ENCODE data around the gene ALDH5A1.

Gene ALDH5A1

DNA sequence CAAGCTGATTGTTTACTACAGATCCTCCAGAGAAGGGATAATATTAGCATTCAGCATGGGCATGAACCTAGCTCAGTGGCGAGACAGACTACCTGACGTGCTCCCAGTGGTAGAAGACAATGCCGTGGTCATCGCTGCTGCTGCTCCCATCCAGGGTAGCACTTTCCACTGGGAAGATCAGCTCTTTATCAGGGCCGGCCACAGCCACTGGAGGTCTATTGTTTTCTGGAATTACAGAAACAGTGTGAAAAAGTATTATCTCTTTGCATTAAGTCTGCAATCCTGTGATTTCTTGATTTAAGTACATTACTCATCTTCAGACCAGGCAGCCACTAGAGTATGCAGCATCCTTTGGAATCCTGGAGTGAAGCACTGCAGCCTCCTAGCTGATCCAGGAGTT is 75.0 kb downstream of the ALDH5A1 start:
- H3K9me3 ChIP-seq (ENCODE audit: insufficient read depth, low read depth, low read length), result no peaks in the 10 kb centered on the region
- H3K4me1 ChIP-seq (ENCODE audit: insufficient read depth, low read length, poor library complexity, severe bottlenecking), result no peaks in the 10 kb centered on the region
- H4K20me1 ChIP-seq (ENCODE audit: insufficient read depth, low read length, poor library complexity, severe bottlenecking), result no peaks in the 10 kb centered on the region
- H3K36me3 ChIP-seq (ENCODE audit: insufficient read depth, low read length), result no peaks in the 10 kb centered on the region
- H3F3A ChIP-seq (ENCODE audit: low read depth), result no peaks in the 10 kb centered on the region
- H3K27me3 ChIP-seq (ENCODE audit: insufficient read depth, low read length, poor library complexity, severe bottlenecking), result no peaks in the 10 kb centered on the region
- no peak overlapping the region for H2AFZ ChIP-seq (ENCODE audit: low read length)
- no peak overlapping the region for H3K9ac ChIP-seq (ENCODE audit: low read depth, low read length, poor library complexity, severe bottlenecking)
- TF ChIP-seq, protein P1, sequence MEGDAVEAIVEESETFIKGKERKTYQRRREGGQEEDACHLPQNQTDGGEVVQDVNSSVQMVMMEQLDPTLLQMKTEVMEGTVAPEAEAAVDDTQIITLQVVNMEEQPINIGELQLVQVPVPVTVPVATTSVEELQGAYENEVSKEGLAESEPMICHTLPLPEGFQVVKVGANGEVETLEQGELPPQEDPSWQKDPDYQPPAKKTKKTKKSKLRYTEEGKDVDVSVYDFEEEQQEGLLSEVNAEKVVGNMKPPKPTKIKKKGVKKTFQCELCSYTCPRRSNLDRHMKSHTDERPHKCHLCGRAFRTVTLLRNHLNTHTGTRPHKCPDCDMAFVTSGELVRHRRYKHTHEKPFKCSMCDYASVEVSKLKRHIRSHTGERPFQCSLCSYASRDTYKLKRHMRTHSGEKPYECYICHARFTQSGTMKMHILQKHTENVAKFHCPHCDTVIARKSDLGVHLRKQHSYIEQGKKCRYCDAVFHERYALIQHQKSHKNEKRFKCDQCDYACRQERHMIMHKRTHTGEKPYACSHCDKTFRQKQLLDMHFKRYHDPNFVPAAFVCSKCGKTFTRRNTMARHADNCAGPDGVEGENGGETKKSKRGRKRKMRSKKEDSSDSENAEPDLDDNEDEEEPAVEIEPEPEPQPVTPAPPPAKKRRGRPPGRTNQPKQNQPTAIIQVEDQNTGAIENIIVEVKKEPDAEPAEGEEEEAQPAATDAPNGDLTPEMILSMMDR (conservative IDR thresholded peaks at IDR 0.05; ENCODE audit: low read length), result no peak
- no peak for TF ChIP-seq EZH2phosphoT487 (IDR thresholded peaks at IDR 0.05; ENCODE audit: borderline replicate concordance)
- H3K4me2 ChIP-seq (ENCODE audit: low read depth, low read length, poor library complexity, severe bottlenecking), result no peak overlapping the region
- no peaks in the 10 kb centered on the region for H3K9me2 ChIP-seq (replicated peaks; ENCODE audit: low read depth, low read length)
- H3K79me2 ChIP-seq (ENCODE audit: insufficient read depth, low read length), result no peaks in the 10 kb centered on the region
- no peak overlapping the region for H3K4me3 ChIP-seq (ENCODE audit: low read length, poor library complexity, severe bottlenecking)

DNA sequence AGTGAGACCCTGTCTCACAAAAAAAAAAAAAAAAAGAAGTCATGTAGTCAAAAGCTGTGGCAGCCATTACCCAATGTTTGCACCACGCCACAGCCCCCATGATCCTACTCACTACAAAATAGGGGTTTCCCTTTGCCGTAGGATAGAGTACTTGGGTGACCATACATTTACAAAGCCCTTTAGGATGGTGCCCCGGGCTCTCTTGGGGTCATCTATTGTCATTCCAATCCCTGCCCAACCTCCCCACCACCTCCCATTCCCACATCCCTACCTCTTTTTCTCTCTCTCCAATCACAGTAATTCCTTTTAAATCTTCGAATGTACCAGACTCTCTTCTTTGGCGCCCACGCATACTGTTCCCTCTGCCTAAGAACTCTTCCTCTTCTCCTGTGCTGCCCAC is 76.6 kb downstream of the ALDH5A1 start:
- Histone ChIP-seq H3K9ac (ENCODE audit: low read depth, low read length, poor library complexity, severe bottlenecking) (no peak overlapping the region), H3K4me2 (ENCODE audit: low read depth, low read length, poor library complexity, severe bottlenecking) (no peak overlapping the region), H3K36me3 (ENCODE audit: insufficient read depth, low read length) (no peaks in the 10 kb centered on the region), H3K79me2 (ENCODE audit: insufficient read depth, low read length) (no peaks in the 10 kb centered on the region), H2AFZ (ENCODE audit: low read length) (no peak overlapping the region), H3K9me3 (ENCODE audit: insufficient read depth, low read depth, low read length) (no peaks in the 10 kb centered on the region), H4K20me1 (ENCODE audit: insufficient read depth, low read length, poor library complexity, severe bottlenecking) (no peaks in the 10 kb centered on the region), H3K4me3 (ENCODE audit: low read length, poor library complexity, severe bottlenecking) (no peak overlapping the region), H3K9me2 (replicated peaks; ENCODE audit: low read depth, low read length) (no peaks in the 10 kb centered on the region), H3K4me1 (ENCODE audit: insufficient read depth, low read length, poor library complexity, severe bottlenecking) (no peaks in the 10 kb centered on the region), H3K27me3 (ENCODE audit: insufficient read depth, low read length, poor library complexity, severe bottlenecking) (no peaks in the 10 kb centered on the region), H3F3A (ENCODE audit: low read depth) (no peaks in the 10 kb centered on the region)
- no peak for TF ChIP-seq EZH2phosphoT487 (IDR thresholded peaks at IDR 0.05; ENCODE audit: borderline replicate concordance)

DNA sequence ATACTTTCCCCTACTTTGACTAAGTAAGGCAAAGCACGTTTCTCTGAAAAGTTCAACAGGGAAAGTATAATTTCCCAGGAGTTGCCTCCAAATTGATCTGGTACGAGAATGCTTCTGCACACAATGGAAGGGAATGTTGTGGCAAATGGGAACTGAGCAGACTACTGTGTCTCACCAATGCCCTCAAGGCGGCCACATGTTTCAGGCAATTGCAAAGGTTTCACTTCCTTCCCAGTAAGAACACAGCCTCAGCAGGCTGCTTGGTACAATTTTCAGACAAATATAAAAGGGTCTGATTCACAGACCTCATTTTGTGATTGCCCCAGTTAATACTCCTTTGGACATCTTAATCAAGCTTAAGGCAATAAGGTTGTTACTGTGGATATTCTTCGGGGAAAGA is 80.0 kb downstream of the ALDH5A1 start:
- Histone ChIP-seq H3K4me1 (ENCODE audit: insufficient read depth, low read length, poor library complexity, severe bottlenecking) (no peaks in the 10 kb centered on the region), H3K9ac (ENCODE audit: low read depth, low read length, poor library complexity, severe bottlenecking) (no peak overlapping the region), H3K79me2 (ENCODE audit: insufficient read depth, low read length) (no peaks in the 10 kb centered on the region), H3K36me3 (ENCODE audit: insufficient read depth, low read length) (no peaks in the 10 kb centered on the region), H2AFZ (ENCODE audit: low read length) (no peak overlapping the region), H3K9me3 (ENCODE audit: insufficient read depth, low read depth, low read length) (no peaks in the 10 kb centered on the region), H3K4me2 (ENCODE audit: low read depth, low read length, poor library complexity, severe bottlenecking) (no peak overlapping the region), H3K9me2 (replicated peaks; ENCODE audit: low read depth, low read length) (no peaks in the 10 kb centered on the region), H3K4me3 (ENCODE audit: low read length, poor library complexity, severe bottlenecking) (no peak overlapping the region), H3K27me3 (ENCODE audit: insufficient read depth, low read length, poor library complexity, severe bottlenecking) (no peaks in the 10 kb centered on the region), H3F3A (ENCODE audit: low read depth) (no peaks in the 10 kb centered on the region), H4K20me1 (ENCODE audit: insufficient read depth, low read length, poor library complexity, severe bottlenecking) (no peaks in the 10 kb centered on the region)
- TF ChIP-seq, protein P1 (conservative IDR thresholded peaks at IDR 0.05; ENCODE audit: low read length), result no peak
- no peak for TF ChIP-seq EZH2phosphoT487 (IDR thresholded peaks at IDR 0.05; ENCODE audit: borderline replicate concordance)

DNA sequence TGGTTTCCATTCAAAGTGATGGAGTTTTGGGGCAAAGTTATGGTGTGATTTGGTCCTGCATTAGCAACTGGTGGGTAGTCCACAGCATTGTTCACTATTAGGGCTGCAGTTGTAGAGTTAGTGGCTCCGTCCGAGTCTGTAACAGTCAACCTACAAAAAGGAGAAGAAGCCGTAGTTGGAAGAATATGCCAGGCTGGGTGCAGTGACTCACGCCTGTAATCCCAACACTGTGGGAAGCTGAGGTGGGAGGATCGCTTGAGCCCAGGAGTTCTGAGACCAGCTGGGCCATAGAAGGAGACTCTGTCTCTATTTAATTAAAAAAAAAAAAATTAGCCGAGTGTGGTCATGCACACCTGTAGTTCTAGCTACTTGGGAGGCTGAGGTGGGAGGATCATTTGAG is 81.7 kb downstream of the ALDH5A1 start:
- no peak overlapping the region for H3K4me3 ChIP-seq (ENCODE audit: low read length, poor library complexity, severe bottlenecking)
- H4K20me1 ChIP-seq (ENCODE audit: insufficient read depth, low read length, poor library complexity, severe bottlenecking), result no peaks in the 10 kb centered on the region
- H3K9ac ChIP-seq (ENCODE audit: low read depth, low read length, poor library complexity, severe bottlenecking), result no peak overlapping the region
- H2AFZ ChIP-seq (ENCODE audit: low read length), result no peak overlapping the region
- no peaks in the 10 kb centered on the region for H3F3A ChIP-seq (ENCODE audit: low read depth)
- no peaks in the 10 kb centered on the region for H3K9me2 ChIP-seq (replicated peaks; ENCODE audit: low read depth, low read length)
- no peak for TF ChIP-seq EZH2phosphoT487 (IDR thresholded peaks at IDR 0.05; ENCODE audit: borderline replicate concordance)
- TF ChIP-seq, protein P1 (conservative IDR thresholded peaks at IDR 0.05; ENCODE audit: low read length), result no peak
- H3K79me2 ChIP-seq (ENCODE audit: insufficient read depth, low read length), result no peaks in the 10 kb centered on the region
- no peaks in the 10 kb centered on the region for H3K36me3 ChIP-seq (ENCODE audit: insufficient read depth, low read length)
- H3K4me1 ChIP-seq (ENCODE audit: insufficient read depth, low read length, poor library complexity, severe bottlenecking), result no peaks in the 10 kb centered on the region
- H3K9me3 ChIP-seq (ENCODE audit: insufficient read depth, low read depth, low read length), result no peaks in the 10 kb centered on the region
- no peaks in the 10 kb centered on the region for H3K27me3 ChIP-seq (ENCODE audit: insufficient read depth, low read length, poor library complexity, severe bottlenecking)
- H3K4me2 ChIP-seq (ENCODE audit: low read depth, low read length, poor library complexity, severe bottlenecking), result no peak overlapping the region
